ENCODE results near the gene PIP5K1C. TPM values are rescaled to one million over a fixed set of nuclear protein-coding genes. Genes with fewer than 3 reads are reported as not detected.

PIP5K1C gene
- total and polyA plus RNA-seq, 9 of the 15 experiments (the other 6 are each of a cell fraction or from before 2014, with no cell fraction given) = 0.38 to 22.1 (median 4.1) TPM

DNA sequence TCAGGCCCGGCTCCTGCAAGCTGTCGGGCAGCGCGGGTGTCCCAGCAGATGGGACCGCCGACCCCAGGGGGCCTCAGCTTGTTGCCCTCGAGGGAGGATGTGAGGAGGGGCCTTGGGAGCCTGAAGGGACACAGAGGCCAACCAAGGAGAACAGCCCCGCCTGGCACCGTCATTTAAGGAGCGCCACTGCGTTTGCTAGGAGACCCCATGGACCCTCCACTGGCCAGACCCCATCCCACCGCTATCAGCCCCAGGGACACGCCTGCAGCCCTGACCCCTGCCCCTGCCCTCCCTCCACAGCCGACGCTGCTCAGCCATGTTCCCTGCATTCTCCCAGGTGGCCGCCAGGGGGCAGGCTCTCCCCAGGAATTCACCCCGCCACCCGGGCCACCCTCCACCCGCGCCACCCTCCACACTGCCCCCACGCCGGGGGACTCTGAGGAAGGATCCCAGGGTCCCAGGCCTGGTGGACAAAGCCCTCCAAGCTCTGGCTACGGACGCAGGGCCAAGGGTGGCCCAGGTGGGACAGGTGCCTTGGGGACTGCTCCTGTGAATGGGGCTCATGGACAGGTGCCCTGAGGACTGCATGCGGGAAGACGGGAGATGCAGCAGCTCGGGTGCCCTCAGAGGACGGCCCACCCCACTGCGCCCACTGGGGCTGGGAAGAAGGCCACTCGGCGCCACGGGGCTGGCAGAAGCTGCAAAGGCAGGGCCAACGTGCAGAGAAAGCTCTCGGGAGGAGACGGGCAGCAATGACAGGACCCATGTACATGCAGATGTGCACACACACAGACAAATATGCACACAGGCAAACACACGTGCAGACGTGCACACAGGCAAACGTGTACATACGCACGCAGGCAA, 34.4 kb downstream of the PIP5K1C start (continued):
- TF ChIP-seq, protein P1, sequence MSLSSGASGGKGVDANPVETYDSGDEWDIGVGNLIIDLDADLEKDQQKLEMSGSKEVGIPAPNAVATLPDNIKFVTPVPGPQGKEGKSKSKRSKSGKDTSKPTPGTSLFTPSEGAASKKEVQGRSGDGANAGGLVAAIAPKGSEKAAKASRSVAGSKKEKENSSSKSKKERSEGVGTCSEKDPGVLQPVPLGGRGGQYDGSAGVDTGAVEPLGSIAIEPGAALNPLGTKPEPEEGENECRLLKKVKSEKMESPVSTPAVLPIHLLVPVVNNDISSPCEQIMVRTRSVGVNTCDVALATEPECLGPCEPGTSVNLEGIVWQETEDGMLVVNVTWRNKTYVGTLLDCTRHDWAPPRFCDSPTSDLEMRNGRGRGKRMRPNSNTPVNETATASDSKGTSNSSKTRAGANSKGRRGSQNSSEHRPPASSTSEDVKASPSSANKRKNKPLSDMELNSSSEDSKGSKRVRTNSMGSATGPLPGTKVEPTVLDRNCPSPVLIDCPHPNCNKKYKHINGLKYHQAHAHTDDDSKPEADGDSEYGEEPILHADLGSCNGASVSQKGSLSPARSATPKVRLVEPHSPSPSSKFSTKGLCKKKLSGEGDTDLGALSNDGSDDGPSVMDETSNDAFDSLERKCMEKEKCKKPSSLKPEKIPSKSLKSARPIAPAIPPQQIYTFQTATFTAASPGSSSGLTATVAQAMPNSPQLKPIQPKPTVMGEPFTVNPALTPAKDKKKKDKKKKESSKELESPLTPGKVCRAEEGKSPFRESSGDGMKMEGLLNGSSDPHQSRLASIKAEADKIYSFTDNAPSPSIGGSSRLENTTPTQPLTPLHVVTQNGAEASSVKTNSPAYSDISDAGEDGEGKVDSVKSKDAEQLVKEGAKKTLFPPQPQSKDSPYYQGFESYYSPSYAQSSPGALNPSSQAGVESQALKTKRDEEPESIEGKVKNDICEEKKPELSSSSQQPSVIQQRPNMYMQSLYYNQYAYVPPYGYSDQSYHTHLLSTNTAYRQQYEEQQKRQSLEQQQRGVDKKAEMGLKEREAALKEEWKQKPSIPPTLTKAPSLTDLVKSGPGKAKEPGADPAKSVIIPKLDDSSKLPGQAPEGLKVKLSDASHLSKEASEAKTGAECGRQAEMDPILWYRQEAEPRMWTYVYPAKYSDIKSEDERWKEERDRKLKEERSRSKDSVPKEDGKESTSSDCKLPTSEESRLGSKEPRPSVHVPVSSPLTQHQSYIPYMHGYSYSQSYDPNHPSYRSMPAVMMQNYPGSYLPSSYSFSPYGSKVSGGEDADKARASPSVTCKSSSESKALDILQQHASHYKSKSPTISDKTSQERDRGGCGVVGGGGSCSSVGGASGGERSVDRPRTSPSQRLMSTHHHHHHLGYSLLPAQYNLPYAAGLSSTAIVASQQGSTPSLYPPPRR (CRISPR knock-in tag; IDR thresholded peaks at IDR 0.05; ENCODE audit: borderline replicate concordance) = no peak
- TF ChIP-seq, protein P2, sequence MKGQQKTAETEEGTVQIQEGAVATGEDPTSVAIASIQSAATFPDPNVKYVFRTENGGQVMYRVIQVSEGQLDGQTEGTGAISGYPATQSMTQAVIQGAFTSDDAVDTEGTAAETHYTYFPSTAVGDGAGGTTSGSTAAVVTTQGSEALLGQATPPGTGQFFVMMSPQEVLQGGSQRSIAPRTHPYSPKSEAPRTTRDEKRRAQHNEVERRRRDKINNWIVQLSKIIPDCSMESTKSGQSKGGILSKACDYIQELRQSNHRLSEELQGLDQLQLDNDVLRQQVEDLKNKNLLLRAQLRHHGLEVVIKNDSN (CRISPR knock-in tag; IDR thresholded peaks at IDR 0.05) = no peak
- TF ChIP-seq KLF6 (CRISPR knock-in tag; IDR thresholded peaks at IDR 0.05; ENCODE audit: borderline replicate concordance) = no peak
- TF ChIP-seq ZBTB33 (CRISPR knock-in tag; IDR thresholded peaks at IDR 0.05) = peak; percentile 61; the same call in 1 of the 2 replicates
- TF ChIP-seq RB1 (IDR thresholded peaks at IDR 0.05; ENCODE audit: low read depth) = peak; percentile 66; the same call in 1 of the 2 replicates
- TF ChIP-seq GABPB1 (CRISPR knock-in tag; IDR thresholded peaks at IDR 0.05) = peak; percentile 52; the same call in 1 of the 2 replicates
- TF ChIP-seq KAT7 (CRISPR knock-in tag; IDR thresholded peaks at IDR 0.05; ENCODE audit: borderline replicate concordance) = no peak
- TF ChIP-seq ZNF778 (CRISPR knock-in tag; IDR thresholded peaks at IDR 0.05) = no peak
- TF ChIP-seq TBP (optimal IDR thresholded peaks at IDR 0.05; ENCODE audit: low read depth, low read length) = no peak
- TF ChIP-seq, protein P3, sequence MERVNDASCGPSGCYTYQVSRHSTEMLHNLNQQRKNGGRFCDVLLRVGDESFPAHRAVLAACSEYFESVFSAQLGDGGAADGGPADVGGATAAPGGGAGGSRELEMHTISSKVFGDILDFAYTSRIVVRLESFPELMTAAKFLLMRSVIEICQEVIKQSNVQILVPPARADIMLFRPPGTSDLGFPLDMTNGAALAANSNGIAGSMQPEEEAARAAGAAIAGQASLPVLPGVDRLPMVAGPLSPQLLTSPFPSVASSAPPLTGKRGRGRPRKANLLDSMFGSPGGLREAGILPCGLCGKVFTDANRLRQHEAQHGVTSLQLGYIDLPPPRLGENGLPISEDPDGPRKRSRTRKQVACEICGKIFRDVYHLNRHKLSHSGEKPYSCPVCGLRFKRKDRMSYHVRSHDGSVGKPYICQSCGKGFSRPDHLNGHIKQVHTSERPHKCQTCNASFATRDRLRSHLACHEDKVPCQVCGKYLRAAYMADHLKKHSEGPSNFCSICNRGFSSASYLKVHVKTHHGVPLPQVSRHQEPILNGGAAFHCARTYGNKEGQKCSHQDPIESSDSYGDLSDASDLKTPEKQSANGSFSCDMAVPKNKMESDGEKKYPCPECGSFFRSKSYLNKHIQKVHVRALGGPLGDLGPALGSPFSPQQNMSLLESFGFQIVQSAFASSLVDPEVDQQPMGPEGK (CRISPR knock-in tag; IDR thresholded peaks at IDR 0.05; ENCODE audit: borderline replicate concordance) = no peak
- TF ChIP-seq ARID3A (IDR thresholded peaks at IDR 0.05; ENCODE audit: borderline replicate concordance, low read depth, low read length) = no peak
- TF ChIP-seq STAT5A (IDR thresholded peaks at IDR 0.05; ENCODE audit: borderline replicate concordance, low read length) = no peak; the same call in 1 of the 2 replicates
